Measurements from ENCODE around the gene GULP1. TPM values are rescaled to one million over a fixed set of nuclear protein-coding genes. Genes with fewer than 3 reads are reported as not detected.

GULP1 gene
- total and polyA plus RNA-seq, 10 of the 15 experiments (the other 5 are each of a cell fraction or from before 2014, with no cell fraction given), result 0.02 to 1.3 (median 0.15) TPM; not detected in 5

DNA sequence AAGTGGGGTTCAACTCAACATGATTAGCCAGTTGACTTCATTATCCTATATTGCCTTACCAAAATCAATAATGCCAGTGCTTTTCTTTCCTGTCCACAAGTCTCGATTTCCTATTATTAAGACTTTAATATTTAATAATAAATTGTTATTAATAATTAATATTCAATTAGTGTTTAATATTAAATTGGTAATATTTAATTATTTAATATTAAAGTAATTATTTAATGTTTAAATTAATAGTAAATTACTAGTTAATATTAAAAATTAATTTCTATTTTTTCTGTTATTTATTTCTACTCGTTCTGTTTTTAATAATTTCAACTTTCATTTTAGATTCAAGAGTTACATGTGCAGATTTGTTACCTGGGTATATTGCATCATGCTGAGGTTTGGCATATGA, 243.2 kb downstream of the GULP1 start (continued):
- no peak for TF ChIP-seq TCF12 (IDR thresholded peaks at IDR 0.05; ENCODE audit: low read depth, low read length)

DNA sequence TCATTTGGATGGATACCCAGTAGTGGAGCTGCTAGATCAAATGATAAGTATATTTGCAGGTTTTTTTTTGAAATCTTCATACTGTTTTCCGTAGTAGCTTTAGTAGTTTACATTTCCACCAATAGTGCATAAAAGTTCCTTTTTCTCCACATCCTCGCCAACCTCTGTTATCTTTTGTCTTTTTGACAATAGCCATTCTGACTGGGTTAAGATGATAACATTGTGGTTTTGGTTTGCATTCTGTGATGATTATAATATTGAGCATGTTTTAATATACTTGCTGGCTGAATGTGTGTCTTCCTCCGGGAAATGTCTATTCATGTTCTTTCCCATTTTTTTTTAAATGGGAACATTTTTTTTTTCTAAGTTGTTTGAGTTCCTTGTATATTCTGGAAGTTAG, 260.0 kb downstream of the GULP1 start:
- Histone ChIP-seq H2AFZ (ENCODE audit: control insufficient read depth, low read depth, low read length) (no peak overlapping the region), H4K20me1 (ENCODE audit: control insufficient read depth, insufficient read depth) (no peaks in the 10 kb centered on the region), H3K9ac (ENCODE audit: control insufficient read depth, insufficient read depth, low read length) (no peak overlapping the region), H3K27me3 (replicated peaks in 1 of 2; ENCODE audit: control insufficient read depth in 2 of 2, insufficient read depth in 2 of 2, low read length in 1 of 2) (no peaks in the 10 kb centered on the region), H3K36me3 (ENCODE audit: control insufficient read depth in 2 of 2, insufficient read depth in 2 of 2, low read length in 1 of 2) (no peaks in the 10 kb centered on the region), H3K27ac (ENCODE audit: control insufficient read depth, insufficient read depth) (no peak overlapping the region), H3K4me2 (ENCODE audit: control insufficient read depth, insufficient read depth) (no peak overlapping the region), H3K4me1 (ENCODE audit: control insufficient read depth, insufficient read depth, low read length) (no peaks in the 10 kb centered on the region), H3K79me2 (ENCODE audit: control insufficient read depth, insufficient read depth, low read length) (no peaks in the 10 kb centered on the region), H3K4me3 (no peak overlapping the region), H3K9me3 (replicated peaks; ENCODE audit: control insufficient read depth, insufficient read depth, low read length) (no peaks in the 10 kb centered on the region)
- ChIA-PET CTCF (no interaction called here), POLR2A (no interaction called here), RAD21 (ENCODE audit: unreplicated experiment) (no interaction called here), SMC1A (ENCODE audit: uncharacterized antibody, unreplicated experiment) (no interaction called here)
- no peak for FAIRE-seq
- WGBS (ENCODE audit: insufficient coverage, insufficient replicate concordance, low lambda C conversion rate, missing lambda C conversion rate), result 38% methylated on average over 3 of the region's 3 CpGs
- TF ChIP-seq CBX3 (IDR thresholded peaks at IDR 0.05; ENCODE audit: borderline replicate concordance, low read depth), result no peak
- TF ChIP-seq NFXL1 (IDR thresholded peaks at IDR 0.05; ENCODE audit: borderline replicate concordance), result no peak
- TF ChIP-seq, protein P1, sequence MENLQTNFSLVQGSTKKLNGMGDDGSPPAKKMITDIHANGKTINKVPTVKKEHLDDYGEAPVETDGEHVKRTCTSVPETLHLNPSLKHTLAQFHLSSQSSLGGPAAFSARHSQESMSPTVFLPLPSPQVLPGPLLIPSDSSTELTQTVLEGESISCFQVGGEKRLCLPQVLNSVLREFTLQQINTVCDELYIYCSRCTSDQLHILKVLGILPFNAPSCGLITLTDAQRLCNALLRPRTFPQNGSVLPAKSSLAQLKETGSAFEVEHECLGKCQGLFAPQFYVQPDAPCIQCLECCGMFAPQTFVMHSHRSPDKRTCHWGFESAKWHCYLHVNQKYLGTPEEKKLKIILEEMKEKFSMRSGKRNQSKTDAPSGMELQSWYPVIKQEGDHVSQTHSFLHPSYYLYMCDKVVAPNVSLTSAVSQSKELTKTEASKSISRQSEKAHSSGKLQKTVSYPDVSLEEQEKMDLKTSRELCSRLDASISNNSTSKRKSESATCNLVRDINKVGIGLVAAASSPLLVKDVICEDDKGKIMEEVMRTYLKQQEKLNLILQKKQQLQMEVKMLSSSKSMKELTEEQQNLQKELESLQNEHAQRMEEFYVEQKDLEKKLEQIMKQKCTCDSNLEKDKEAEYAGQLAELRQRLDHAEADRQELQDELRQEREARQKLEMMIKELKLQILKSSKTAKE (IDR thresholded peaks at IDR 0.05; ENCODE audit: low read depth, poor library complexity, severe bottlenecking), result no peak
- TF ChIP-seq, protein P2, sequence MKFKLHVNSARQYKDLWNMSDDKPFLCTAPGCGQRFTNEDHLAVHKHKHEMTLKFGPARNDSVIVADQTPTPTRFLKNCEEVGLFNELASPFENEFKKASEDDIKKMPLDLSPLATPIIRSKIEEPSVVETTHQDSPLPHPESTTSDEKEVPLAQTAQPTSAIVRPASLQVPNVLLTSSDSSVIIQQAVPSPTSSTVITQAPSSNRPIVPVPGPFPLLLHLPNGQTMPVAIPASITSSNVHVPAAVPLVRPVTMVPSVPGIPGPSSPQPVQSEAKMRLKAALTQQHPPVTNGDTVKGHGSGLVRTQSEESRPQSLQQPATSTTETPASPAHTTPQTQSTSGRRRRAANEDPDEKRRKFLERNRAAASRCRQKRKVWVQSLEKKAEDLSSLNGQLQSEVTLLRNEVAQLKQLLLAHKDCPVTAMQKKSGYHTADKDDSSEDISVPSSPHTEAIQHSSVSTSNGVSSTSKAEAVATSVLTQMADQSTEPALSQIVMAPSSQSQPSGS (IDR thresholded peaks at IDR 0.05; ENCODE audit: low read length), result no peak
- no peak for TF ChIP-seq FOXM1 (IDR thresholded peaks at IDR 0.05; ENCODE audit: low read depth, low read length)
- no peak for TF ChIP-seq FOXK2 (IDR thresholded peaks at IDR 0.05)
- TF ChIP-seq, protein P3, sequence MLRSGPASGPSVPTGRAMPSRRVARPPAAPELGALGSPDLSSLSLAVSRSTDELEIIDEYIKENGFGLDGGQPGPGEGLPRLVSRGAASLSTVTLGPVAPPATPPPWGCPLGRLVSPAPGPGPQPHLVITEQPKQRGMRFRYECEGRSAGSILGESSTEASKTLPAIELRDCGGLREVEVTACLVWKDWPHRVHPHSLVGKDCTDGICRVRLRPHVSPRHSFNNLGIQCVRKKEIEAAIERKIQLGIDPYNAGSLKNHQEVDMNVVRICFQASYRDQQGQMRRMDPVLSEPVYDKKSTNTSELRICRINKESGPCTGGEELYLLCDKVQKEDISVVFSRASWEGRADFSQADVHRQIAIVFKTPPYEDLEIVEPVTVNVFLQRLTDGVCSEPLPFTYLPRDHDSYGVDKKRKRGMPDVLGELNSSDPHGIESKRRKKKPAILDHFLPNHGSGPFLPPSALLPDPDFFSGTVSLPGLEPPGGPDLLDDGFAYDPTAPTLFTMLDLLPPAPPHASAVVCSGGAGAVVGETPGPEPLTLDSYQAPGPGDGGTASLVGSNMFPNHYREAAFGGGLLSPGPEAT (IDR thresholded peaks at IDR 0.05; ENCODE audit: low read depth), result no peak
- no peak for TF ChIP-seq STAT1 (conservative IDR thresholded peaks at IDR 0.05)
- TF ChIP-seq MEF2B (IDR thresholded peaks at IDR 0.05; ENCODE audit: partially characterized antibody, poor library complexity, severe bottlenecking), result no peak
- TF ChIP-seq MTA2 (IDR thresholded peaks at IDR 0.05; ENCODE audit: low read depth), result no peak
- no peak for TF ChIP-seq ATF7 (IDR thresholded peaks at IDR 0.05; ENCODE audit: low read depth)
- TF ChIP-seq ZNF217 (IDR thresholded peaks at IDR 0.05), result no peak
- TF ChIP-seq KLF5 (IDR thresholded peaks at IDR 0.05; ENCODE audit: partially characterized antibody), result no peak
- DNase-seq (ENCODE audit: low read depth, low spot score), result no peak
- intact Hi-C loops (cut with micrococcal nuclease; ENCODE audit: unreplicated experiment), result no loop called here
- ATAC-seq, result no peak
- BruUV-seq (replicated peaks), result no TSS peak
- in situ Hi-C loops (cut with MboI), result no loop called here
